Measurements from ENCODE around the gene SARDH. TPM values are rescaled to one million over a fixed set of nuclear protein-coding genes. Genes with fewer than 3 reads are reported as not detected.

Gene SARDH, protein sequence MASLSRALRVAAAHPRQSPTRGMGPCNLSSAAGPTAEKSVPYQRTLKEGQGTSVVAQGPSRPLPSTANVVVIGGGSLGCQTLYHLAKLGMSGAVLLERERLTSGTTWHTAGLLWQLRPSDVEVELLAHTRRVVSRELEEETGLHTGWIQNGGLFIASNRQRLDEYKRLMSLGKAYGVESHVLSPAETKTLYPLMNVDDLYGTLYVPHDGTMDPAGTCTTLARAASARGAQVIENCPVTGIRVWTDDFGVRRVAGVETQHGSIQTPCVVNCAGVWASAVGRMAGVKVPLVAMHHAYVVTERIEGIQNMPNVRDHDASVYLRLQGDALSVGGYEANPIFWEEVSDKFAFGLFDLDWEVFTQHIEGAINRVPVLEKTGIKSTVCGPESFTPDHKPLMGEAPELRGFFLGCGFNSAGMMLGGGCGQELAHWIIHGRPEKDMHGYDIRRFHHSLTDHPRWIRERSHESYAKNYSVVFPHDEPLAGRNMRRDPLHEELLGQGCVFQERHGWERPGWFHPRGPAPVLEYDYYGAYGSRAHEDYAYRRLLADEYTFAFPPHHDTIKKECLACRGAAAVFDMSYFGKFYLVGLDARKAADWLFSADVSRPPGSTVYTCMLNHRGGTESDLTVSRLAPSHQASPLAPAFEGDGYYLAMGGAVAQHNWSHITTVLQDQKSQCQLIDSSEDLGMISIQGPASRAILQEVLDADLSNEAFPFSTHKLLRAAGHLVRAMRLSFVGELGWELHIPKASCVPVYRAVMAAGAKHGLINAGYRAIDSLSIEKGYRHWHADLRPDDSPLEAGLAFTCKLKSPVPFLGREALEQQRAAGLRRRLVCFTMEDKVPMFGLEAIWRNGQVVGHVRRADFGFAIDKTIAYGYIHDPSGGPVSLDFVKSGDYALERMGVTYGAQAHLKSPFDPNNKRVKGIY
- 30.5 and 31.0 TPM in 2 replicates for total RNA-seq (2014; rRNA removed; shearing (Covaris generic))

DNA sequence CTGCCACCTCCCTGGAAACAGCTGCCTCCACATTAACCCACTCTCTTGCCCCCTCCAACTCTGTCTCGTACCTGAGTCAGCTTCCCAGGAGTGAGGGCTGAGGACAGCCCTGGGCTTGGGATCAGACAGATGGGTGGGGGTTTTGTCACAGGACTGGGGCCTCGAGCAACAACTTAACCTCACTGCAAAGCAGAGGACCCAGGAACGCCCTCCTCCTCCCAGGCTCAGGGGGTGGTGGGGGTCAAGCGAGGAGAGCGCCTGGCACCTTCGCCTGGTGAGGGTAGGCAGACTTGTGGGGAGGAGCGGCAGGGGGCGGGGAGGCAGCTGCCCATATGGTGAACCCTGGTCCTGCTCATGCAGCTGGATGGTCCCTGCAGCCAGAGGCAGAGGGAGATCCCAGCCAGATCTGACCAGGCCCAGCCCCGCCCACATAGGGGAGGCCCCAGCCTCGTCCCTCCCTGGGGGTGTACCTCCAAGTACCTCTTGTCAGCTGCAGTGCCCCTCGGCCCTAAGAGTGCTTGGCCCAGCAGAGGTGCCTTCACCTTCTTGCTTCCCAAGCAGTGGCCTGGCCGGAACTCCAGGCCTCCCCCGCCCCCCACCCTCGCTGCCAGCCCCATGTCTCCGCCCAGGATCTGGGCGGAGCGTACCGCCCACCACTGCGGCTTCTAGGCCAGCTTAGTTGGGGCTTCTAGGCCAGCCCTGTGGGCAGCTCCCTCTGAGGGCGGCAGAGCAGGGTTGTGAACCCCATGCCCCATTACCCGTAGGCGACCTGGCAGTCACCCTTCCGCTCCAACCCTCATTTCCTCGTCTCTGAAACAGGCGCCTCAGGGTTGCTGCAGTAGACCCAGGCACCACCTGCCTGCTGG lies at the start of gene SARDH:
Gene SARDH (minus strand): TSS at position 579 of the 866 bp plus-strand sequence. CDS start 4,179 bp downstream, outside the sequence.
- no peak for DNase-seq (ENCODE audit: low spot score)

DNA sequence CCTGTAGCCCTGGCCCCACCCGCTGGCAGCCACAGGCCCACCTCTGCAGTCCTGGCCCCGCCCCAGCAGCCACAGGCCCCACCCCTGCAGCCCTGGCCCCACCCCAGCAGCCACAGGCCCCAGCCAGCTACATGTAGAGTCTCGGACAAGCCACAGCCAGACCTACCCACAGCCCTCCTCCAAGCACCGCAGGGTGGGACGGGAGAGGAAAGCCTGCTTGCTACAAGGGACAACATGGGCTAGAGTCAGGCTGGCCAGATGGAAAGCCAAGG lies 49.5 kb upstream of the SARDH start:
- peak; percentile 26 for DNase-seq (ENCODE audit: low spot score)

DNA sequence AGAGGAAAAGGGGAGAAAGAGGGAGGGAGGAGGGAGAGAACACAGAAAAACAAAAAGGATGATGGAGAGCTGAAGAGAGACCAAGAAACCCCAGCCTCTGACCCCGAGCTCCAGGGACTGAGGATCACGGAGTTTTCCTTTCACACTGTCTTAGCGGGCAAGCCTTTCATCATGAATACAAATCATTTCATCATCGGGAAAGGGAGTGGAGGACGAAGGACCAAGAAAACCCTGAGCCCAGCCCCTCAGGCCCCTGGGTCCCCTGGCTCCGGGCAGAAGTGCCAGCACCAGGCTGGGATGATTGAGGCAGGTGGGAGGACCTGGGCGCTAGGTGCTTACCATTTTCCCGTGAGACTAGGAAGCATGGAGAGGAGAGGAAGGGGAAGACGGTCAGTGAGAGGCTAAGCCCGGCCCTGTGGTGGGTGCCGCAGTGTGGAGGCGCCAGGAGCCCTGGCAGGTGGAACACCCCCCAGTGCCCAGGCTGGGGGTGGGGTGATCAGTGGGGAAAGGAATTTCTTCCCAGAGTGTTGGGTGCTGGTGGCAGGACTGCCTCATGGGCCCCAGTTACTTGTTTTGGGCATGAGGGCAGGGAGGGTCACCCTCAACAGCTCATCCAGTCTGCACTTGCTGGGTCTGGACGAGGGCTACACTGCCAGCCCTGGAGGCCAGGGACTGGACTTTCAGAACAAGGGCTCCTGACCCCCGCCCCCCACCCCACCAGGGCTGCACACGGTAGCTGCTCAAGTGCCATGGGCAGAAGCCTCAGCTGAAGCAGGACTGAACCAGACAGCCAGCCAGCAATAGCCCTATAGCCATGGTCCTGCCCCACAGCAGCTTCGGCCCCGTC lies 49.0 kb upstream of the SARDH start:
- no peak for DNase-seq (ENCODE audit: low spot score)

DNA sequence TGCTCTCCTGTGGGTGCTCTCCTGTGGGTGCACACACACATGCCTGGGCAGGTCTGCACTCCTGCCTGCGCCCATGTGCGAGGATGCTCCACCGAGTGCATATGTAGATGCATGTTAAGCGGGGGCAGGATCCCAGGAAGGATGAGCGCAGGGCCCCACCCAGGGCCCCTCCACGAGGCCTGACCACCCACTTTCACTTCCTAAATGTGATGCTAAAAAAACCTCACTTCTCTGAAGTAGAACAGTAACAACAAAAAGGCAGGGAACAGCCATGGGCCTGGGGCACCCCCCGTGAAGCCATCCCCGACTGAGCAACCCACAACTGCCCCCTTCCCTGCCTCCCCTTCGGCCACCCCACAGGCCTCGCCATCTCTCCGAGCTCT lies 48.2 kb upstream of the SARDH start:
- no peak for DNase-seq (ENCODE audit: low spot score)

DNA sequence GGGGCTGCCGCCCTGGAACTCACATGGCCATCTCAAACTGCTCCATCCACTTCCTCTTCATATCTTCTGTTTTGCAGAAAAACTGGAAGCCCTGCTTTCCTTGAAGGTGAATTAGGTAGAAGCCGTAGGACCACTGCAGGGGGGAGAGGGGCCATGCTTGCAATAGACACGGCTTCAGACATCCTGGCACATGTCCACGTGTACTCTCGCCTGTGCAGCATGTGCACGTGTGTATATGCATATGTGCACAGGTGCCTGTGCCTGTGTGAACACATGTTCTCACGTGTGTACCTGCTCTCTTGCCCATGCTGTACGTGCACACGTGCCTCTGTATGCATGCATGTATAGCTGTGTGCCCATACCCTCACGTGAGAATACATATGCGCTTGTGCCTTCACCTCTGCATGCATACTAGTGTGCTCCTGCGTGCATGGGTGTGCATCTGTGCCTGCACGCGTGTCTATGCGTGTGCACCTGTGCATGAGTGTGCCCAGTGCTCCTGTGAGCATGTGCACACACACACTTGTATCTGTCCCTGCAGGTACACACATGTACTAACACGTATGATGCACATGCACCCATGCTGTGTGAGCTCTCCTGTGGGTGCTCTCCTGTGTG lies 47.7 kb upstream of the SARDH start:
- DNase-seq (ENCODE audit: low spot score), result no peak

DNA sequence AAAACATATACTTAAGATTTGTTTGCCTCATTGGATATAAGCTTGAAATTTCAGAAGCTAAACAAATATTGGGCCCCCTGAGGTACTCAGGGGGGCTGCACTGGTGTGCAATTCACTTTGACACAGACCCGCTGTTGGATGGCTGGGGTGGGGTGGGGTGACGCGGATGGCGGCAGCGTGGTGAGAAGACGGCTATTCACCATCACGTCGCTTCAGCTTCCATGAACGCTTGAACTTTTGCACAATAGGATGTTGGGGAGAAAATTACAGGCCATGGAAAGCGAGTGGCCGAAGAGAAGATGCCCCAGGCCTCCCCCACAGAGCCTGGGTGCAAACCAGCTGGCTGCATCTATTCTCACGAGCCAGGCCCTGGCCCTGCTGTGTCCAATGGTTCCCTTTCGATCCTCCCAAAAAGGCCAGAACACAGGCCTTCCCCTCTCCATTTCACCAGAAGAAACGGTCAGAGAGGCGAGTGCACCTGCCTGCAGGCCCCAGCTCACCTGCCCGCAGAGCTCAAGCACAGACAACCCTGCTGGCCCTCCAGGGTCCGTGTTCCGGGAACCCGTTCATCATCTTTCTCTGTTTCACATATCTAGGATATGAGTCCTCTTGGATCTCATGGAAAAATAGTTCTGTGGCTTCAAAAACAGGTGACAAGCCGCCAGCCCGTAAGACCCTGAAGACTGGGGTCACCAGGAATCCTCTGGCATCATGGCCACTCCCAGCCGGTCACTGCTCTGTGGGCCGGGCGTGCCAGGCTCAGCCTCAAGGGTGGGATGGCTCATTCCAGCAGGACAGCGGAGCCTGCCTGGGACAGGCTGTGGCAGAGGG lies 46.8 kb upstream of the SARDH start:
- DNase-seq (ENCODE audit: low spot score), result no peak

DNA sequence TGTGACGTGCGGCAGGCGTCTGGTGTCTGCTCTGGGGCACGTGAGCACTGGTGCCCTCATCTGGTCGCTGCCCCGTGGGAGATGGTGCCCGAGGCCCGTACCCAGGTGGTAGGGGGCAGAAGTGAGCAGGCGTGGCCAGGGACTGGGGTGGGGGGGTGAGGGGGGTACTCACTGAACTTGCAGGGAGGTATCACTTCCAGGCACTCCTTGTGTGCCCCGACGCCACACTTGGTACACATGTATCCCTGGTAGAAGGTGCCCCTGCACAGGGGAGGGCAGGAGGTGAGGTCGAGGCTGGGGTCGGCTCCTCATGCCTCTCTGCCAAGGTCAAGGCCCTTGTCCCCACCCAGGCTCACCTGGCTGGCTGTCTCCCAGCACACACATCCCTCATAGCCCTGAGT lies 45.2 kb upstream of the SARDH start:
- no peak for DNase-seq (ENCODE audit: low spot score)

DNA sequence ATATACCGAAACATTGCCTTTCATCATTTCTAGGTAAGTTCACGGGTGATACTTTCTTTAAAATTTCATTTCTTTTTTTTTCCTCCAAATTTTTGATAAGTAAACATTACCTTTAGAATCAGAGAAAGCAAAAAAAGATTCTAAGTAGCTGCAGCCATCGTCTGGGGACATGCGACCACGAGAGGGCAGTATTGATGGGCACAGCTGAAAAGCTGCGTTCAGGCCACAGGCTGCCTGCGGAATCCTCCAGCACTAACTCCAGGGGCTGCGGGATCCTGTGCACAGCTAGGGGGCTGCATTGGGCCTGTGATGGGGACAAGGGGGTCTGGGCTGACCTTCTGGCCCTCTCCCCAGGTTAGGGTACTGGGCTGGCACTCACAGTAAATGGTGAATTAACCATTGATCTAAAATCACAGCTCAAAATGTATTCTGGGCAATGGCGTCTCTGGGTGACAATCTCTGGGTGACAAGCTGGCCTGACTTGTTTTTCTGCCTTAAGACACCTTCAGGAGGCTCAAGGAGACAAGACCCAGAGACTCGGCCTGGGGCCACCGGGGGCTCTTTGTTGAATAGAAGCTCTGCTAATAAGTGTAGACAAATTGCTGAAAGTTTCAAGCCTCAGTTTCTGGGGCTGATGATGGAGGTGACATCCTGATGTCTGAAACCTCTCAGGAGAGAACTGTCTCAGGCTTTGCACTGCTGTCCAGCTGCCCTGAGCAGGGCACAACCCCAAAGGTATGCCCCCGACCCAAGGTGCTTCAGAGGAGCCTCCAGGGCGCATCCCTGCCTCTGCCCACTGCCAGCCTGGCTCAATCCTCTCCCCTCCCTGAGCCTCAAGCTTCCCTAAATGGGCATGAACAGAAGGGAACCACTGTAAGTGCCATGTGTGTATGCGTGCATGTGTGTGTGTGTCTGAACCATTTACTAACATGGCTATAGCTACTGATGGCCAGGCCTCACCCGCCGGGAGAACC lies 44.3 kb upstream of the SARDH start:
- DNase-seq (ENCODE audit: low spot score), result peak; percentile 61

DNA sequence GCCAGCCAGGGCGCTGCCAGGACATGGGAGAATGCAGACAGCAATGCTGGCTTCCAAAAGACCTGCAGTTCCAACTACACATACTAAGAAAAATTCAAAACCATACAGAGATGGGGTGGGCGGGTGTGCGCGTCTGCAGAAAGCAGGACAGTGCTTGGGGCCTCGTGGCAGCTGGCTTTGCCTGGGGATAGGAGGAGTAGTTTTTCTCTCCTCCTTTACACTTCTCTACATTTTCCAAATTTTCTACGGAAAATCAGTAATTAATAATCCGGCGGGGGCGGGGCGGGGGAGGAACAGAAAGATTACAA lies 43.6 kb upstream of the SARDH start:
- DNase-seq (ENCODE audit: low spot score), result no peak

DNA sequence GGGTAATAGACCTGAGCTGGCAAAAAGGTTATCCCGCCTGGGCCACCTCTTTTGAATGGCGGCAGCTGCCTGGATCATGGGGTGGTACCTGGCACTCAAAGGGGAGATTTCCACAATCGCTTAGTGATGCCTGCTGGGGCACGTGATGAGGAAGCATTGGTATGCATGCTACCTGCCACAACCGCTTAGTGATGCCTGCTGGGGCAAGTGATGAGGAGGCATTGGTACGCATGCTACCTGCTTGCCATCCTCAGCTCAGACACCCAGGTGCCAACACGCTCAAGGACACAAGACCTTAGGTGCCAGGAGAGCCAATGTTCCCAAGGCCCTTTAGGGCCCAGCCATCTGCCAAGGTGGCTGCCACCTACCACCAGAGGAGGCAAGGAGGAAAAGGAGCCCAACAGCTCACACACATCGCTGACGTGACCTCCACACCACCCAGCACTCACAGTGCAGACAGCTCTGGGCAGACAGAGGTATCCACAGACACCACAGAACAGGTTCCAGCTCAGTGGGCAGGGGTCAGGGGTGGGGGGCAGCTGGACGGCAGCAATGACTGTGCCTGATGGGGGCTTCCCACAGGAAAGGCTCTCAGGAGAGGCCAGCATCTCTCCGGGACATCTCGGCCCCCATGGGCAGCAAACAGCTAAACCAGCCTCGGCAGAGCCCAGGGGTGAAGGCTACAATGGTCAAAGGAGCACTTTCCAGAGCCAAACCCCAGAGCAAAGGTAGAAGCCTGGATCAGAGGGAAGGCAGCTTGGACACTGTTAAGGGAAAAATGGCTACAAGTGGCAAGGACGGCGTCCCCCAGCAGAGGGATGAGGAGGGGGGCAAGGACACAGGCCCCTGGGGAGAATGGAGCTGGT lies 43.0 kb upstream of the SARDH start:
- DNase-seq (ENCODE audit: low spot score), result no peak

DNA sequence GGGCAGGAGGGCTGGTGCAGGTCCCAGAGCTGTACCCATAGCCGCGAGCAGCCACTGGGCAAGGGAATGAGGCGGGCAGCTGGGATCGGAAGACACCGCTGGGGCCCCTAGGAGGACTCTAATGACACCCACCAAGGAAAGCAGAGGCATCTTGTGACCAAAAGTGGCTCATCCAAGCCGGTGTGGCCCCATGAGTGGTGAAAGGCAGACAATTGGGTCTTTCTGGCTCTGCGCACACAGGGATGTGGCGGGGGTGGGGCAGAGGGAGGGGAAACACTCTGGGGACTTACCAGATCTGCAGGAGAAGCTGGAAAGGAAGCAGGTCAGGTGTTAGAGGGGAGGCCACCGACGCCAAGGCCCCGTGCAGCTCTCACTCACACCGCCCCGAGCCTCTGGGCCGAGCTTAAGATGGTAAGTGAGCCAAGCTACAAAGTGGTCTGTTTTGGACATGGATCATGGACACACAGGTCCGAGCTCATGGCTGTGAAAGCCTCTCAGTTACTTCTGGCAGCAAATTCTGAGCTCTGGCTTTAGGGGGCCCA lies 42.3 kb upstream of the SARDH start:
- DNase-seq (ENCODE audit: low spot score), result no peak

DNA sequence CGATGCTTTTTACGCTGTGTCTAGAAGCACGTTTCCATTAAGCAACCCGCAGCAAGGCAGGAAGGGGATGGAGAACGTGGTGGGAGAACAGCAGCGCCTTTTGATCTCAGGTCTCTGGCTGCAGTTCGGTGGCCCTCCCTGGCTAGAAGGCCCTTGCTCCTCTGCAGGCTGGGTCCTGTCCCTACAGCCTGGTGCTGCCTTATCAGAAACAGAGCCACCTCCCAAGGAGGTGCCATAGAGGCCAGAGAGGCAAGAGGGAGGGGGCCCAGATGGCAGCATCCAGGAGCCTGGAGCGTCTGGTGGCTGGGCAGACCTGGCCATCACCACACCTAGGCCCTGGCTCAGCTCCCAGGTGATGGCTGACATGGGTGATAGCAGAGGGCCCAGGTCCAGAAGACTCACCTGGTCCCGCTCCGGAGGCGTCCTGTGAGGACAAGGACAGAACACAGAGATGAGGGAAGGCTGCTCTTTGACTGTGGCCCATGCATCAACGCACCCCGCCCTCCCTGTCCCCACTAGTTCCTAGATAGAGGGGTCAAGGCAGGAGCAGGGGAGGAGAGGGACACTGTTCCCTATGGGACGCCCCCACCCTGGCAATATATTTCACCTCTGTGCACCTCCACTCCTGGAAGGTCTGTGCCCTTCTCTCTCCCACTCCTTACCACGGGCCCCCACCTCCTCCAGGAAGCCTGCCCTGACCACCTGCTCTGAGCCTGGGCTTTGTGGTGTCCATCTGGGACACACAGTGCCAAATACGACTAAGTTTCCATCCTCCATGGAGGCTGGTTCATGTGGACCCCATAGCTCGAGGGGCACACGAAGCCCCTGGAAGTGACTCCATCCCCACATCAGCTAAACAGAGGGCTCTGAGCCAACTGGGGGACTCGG lies 41.6 kb upstream of the SARDH start:
- no peak for DNase-seq (ENCODE audit: low spot score)

DNA sequence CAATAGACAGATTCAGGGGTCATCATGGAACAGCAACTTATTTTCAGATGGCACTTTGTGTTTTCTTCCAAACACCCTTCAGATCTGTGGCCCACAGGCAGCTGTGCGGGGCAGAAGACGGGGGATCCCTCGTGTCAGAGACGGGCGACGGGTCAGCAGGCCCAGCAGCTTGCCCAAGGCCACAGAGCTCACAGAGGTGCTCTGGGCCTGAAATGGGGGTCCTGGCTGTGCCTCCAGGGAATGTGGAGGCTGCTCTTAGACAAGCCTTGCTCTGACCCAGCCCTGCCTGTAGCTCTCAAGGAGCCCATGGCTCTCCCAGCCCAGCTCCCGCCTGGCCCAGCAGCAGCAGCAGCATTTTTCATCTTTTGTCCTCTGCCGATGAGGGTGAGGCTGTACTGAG lies 40.9 kb upstream of the SARDH start:
- DNase-seq (ENCODE audit: low spot score), result no peak

DNA sequence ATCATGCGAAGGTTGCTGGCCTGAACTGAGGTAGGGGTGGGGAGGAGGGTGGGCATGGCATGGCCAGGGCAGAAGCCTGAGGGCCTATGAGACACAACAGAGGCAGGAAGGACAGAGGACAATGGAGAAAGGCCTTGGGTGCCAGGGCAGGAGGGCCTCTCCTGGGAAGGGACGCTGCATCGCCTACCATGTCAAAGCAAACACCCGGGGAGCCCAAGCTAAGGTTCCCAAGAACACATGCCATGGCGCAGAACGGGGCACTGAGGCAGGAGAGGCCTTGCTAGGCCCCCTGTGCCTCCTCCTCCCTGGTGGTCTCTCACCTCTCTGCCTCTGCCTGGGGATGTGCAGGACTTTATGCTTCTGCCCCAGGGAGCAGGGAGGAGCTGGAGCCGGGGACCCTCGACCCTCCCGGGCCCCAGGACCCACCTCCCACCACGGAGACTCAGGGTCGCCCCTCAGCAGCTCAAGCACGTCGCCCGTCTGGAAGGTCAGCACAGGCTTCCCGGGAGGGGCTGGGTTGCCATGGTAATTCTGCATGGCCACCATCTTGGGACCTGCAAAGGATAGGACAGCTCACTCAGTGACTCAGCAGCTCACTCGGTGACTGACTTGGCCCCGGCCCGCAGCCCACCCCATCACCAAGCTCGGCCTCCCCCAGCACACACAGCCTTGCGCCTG lies 40.3 kb upstream of the SARDH start:
- no peak for DNase-seq (ENCODE audit: low spot score)

DNA sequence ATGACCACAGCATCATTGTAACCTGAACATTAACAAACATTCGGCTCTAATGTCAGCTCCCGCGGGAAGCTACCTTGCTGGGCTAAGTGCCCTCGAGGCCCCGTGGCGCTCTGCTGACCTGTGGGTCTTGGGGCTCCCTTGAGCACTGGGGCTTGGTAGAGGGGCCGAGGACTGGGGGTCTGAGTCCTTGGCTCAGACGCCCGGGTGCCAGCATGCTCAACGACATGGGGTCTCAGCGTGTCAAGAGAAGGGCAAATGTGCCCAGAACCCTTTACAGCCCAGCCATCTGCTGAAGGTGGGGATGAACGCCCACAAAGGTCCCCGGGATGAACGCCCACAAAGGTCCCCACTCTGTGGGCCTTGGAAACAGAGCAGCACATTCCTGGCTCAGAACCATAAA lies 39.7 kb upstream of the SARDH start:
- DNase-seq (ENCODE audit: low spot score), result no peak

All from A172 (cell line).